Memory B cell (primary cell): ENCODE data around the gene COX6A1.

Experiments used
- ATAC-seq: fragments of 150-1000 bp; cut with Tn5 transposase; 2 replicates; pipeline ENCODE4 v1.10.0; 2021; ENCODE audit warnings: low read depth, mild to moderate bottlenecking, moderate library complexity
- DNase-seq, 2 donors: peaks; one replicate each; pipeline ENCODE4 v3.0.0; 2022; ENCODE audit warnings: low spot score in 2 of 2
- H3K27ac Mint-ChIP-seq: one replicate; pipeline ENCODE4 v1.8.0; 2022; ENCODE audit warnings: mild to moderate bottlenecking, moderate library complexity, mixed read lengths
- H3K27me3 Mint-ChIP-seq: one replicate; pipeline ENCODE4 v1.8.0; 2022; ENCODE audit warnings: mixed read lengths
- H3K36me3 Mint-ChIP-seq: one replicate; pipeline ENCODE4 v1.8.0; 2022; ENCODE audit warnings: mild to moderate bottlenecking, mixed read lengths
- H3K4me1 Mint-ChIP-seq: one replicate; pipeline ENCODE4 v1.8.0; 2022; ENCODE audit warnings: mixed read lengths
- H3K4me3 Mint-ChIP-seq: one replicate; pipeline ENCODE4 v1.8.0; 2022; ENCODE audit warnings: mild to moderate bottlenecking, moderate library complexity, mixed read lengths
- H3K9me3 Mint-ChIP-seq: one replicate; pipeline ENCODE4 v1.8.0; 2022; ENCODE audit warnings: mixed read lengths

COX6A1 gene

DNA sequence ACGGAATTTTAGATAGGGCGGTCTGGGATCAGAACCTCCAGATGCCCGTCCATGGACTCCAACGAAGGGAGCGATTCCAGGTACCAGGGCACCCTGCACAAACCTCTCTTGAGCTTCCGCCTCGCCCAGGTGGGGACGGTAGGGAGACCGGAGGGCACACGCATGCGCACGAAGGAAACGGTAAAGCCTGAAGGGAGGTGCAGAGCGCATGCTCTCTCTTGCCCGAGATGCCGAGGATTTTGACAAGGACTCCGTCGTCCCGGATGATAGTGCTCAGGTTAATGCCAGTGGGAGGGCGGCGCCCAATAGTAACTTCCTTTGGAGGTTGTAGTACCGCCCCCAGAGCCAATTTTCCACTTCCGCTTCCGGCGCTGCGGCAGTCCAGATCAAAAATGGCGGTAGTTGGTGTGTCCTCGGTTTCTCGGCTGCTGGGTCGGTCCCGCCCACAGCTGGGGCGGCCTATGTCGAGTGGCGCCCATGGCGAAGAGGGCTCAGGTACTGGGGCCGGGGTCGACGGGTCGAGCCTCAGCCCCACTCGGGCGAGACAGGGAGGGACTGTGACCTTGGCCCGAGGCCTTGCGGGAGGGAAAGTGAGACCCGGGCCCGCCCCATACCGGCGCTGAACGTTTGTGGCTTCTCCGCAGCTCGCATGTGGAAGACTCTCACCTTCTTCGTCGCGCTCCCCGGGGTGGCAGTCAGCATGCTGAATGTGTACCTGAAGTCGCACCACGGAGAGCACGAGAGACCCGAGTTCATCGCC, at the start of gene COX6A1:
Gene COX6A1, plus strand, starts transcription at position 379 of the 760 bp plus-strand sequence. Its CDS starts 14 bp downstream, at position 393.
- Mint-ChIP-seq H3K27ac (peak within 1 kb of the TSS; percentile 91), H3K4me1 (peaks cover 13% of the 10 kb centered on the region), H3K36me3 (peaks cover 6% of the 10 kb centered on the region), H3K9me3 (no peaks in the 10 kb centered on the region), H3K4me3 (peak within 1 kb of the TSS; percentile 98), H3K27me3 (peaks cover under 1% of the 10 kb centered on the region)
- ATAC-seq, result peak; percentile 90
- peak; percentile 80 to 91 for DNase-seq

- H3K27me3 Mint-ChIP-seq, result peaks cover 23% of the 10 kb centered on the region
Observed at GRCh38 chr12:120388691-120389481, 49.0 kb upstream of the COX6A1 start.

GRCh38 chr12:120390540-120391120, 47.3 kb upstream of the COX6A1 start:
- Mint-ChIP-seq H3K9me3 (peaks cover 9% of the 10 kb centered on the region), H3K36me3 (peaks cover 7% of the 10 kb centered on the region), H3K27ac (no peak overlapping the region), H3K4me3 (no peak overlapping the region), H3K4me1 (peaks cover 2% of the 10 kb centered on the region), H3K27me3 (peaks cover 28% of the 10 kb centered on the region)
- no peak for DNase-seq
- ATAC-seq, result no peak

More at GRCh38 chr12:120388691-120389481, 49.0 kb upstream of the COX6A1 start:
- H3K4me1 Mint-ChIP-seq, result no peaks in the 10 kb centered on the region
- DNase-seq (no peak), ATAC-seq (no peak)
- no peak overlapping the region for H3K27ac Mint-ChIP-seq
- no peak overlapping the region for H3K4me3 Mint-ChIP-seq
- peaks cover 7% of the 10 kb centered on the region for H3K36me3 Mint-ChIP-seq
- H3K9me3 Mint-ChIP-seq, result peaks cover 9% of the 10 kb centered on the region

GRCh38 chr12:120394483-120395367, 43.2 kb upstream of the COX6A1 start:
- Mint-ChIP-seq H3K4me3 (no peak overlapping the region), H3K27me3 (peaks cover 27% of the 10 kb centered on the region)

GRCh38 chr12:120397824-120398540, 39.9 kb upstream of the COX6A1 start:
- H3K27ac Mint-ChIP-seq, result no peak overlapping the region
- no peak overlapping the region for H3K4me3 Mint-ChIP-seq

More at GRCh38 chr12:120394483-120395367, 43.2 kb upstream of the COX6A1 start:
- peaks cover 2% of the 10 kb centered on the region for H3K4me1 Mint-ChIP-seq
- H3K27ac Mint-ChIP-seq, result no peak overlapping the region
- no peak for ATAC-seq
- H3K9me3 Mint-ChIP-seq, result peaks cover 6% of the 10 kb centered on the region
- H3K36me3 Mint-ChIP-seq, result peaks cover 3% of the 10 kb centered on the region
- DNase-seq, result no peak

DNA sequence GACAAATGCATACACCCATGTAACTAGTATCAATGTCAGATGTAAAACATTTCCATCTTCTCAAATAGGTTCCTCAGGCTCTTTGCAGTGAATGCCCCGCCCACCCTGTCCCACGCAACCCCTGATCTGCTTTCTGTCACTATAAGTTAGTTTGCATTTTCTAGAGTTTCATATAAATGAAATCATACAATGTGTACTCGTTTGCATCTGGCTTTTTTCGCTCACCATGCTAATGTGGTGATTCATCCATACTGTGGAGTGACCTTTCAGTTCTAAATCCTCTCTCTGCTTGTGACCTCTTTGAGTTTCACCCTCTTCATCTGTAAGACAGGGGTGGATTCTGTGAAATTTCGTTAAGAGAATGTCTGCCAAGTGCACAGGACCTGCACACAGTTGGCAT, 38.4 kb upstream of the COX6A1 start:
- Mint-ChIP-seq H3K9me3 (no peaks in the 10 kb centered on the region), H3K4me3 (no peak overlapping the region), H3K36me3 (no peaks in the 10 kb centered on the region), H3K27me3 (peaks cover 31% of the 10 kb centered on the region), H3K4me1 (peaks cover 2% of the 10 kb centered on the region), H3K27ac (no peak overlapping the region)
- DNase-seq, result no peak
- no peak for ATAC-seq

More at GRCh38 chr12:120397824-120398540, 39.9 kb upstream of the COX6A1 start:
- Mint-ChIP-seq H3K9me3 (no peaks in the 10 kb centered on the region), H3K36me3 (no peaks in the 10 kb centered on the region), H3K4me1 (peaks cover 2% of the 10 kb centered on the region), H3K27me3 (peaks cover 31% of the 10 kb centered on the region)
- ATAC-seq, result no peak
- no peak for DNase-seq

GRCh38 chr12:120402217-120402616, 35.7 kb upstream of the COX6A1 start:
- peaks cover 18% of the 10 kb centered on the region for H3K27me3 Mint-ChIP-seq
- no peak for DNase-seq
- ATAC-seq, result no peak

DNA sequence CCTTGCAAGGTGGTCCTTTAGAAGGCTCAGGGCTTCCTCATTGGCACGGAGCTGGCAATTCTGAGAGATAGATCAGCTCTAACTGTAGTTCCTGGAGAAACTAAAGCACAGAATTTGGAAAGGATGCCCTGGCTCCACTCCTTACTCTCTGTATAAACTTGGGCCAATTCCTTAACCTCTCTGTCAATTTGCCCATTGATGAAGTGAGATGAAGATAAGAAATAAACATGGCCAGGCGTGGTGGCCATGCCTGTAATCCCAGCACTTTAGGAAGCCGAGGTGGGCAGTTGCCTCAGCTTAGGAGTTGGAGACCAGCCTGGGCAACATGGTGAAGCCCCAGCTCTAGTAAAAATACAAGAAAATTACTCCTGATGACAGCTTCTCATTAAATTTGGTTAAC, 34.0 kb upstream of the COX6A1 start:
- no peak overlapping the region for H3K27ac Mint-ChIP-seq
- H3K9me3 Mint-ChIP-seq, result no peaks in the 10 kb centered on the region
- no peaks in the 10 kb centered on the region for H3K36me3 Mint-ChIP-seq
- DNase-seq (no peak), ATAC-seq (no peak)
- H3K4me3 Mint-ChIP-seq, result no peak overlapping the region
- H3K27me3 Mint-ChIP-seq, result peaks cover 14% of the 10 kb centered on the region
- no peaks in the 10 kb centered on the region for H3K4me1 Mint-ChIP-seq

More at GRCh38 chr12:120402217-120402616, 35.7 kb upstream of the COX6A1 start:
- H3K27ac Mint-ChIP-seq, result no peak overlapping the region
- H3K9me3 Mint-ChIP-seq, result no peaks in the 10 kb centered on the region
- no peak overlapping the region for H3K4me3 Mint-ChIP-seq
- no peaks in the 10 kb centered on the region for H3K36me3 Mint-ChIP-seq
- H3K4me1 Mint-ChIP-seq, result no peaks in the 10 kb centered on the region

DNA sequence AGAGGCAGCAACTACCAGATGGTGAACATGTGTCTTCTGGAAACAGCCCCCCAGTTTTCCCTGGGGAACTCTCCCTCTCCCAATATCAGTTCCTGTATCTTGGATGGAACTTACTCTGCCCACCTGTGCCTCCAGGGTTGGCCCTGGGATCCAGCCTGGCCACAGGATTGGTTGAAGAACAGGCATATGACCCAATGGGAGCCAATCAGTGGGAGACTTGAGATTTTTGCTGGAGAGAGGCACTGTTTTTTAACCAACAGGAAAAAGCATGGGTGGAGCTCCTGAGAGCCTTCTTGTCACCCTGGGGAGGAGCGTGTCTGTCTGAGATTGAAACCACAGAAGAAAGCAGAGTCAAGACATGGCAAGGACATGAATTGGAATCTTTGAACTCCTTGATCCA, 33.6 kb upstream of the COX6A1 start:
- Mint-ChIP-seq H3K4me1 (no peaks in the 10 kb centered on the region), H3K4me3 (no peak overlapping the region), H3K27me3 (peaks cover 14% of the 10 kb centered on the region), H3K9me3 (no peaks in the 10 kb centered on the region), H3K36me3 (no peaks in the 10 kb centered on the region), H3K27ac (no peak overlapping the region)
- DNase-seq (no peak), ATAC-seq (no peak)

GRCh38 chr12:120406069-120406468, 31.8 kb upstream of the COX6A1 start:
- peaks cover 8% of the 10 kb centered on the region for H3K27me3 Mint-ChIP-seq
- no peak overlapping the region for H3K27ac Mint-ChIP-seq
- no peaks in the 10 kb centered on the region for H3K9me3 Mint-ChIP-seq
- H3K4me1 Mint-ChIP-seq, result no peaks in the 10 kb centered on the region
- H3K4me3 Mint-ChIP-seq, result no peak overlapping the region
- no peaks in the 10 kb centered on the region for H3K36me3 Mint-ChIP-seq
- DNase-seq (no peak), ATAC-seq (no peak)

DNA sequence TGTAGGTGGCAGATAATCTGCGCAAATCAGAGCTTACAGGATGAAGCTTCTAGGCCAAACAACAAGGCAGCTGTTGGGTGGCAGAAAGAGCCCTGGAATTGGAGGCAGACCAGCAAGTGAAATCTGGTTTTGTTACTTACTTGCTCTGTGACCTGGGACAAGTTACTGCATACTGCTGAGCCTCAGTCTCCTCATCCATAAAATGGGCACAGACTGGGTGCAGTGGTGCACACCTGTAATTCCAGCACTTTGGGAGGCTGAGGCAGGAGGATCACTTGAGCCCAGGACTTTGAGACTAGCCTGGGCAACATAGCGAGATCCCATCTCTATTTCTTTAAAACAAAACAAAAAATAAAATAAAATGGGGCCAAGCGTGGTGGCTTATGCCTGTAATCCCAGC, 31.4 kb upstream of the COX6A1 start:
- no peak for DNase-seq
- Mint-ChIP-seq H3K4me3 (no peak overlapping the region), H3K36me3 (no peaks in the 10 kb centered on the region), H3K27me3 (peaks cover 8% of the 10 kb centered on the region), H3K27ac (no peak overlapping the region), H3K4me1 (no peaks in the 10 kb centered on the region), H3K9me3 (no peaks in the 10 kb centered on the region)
- no peak for ATAC-seq

DNA sequence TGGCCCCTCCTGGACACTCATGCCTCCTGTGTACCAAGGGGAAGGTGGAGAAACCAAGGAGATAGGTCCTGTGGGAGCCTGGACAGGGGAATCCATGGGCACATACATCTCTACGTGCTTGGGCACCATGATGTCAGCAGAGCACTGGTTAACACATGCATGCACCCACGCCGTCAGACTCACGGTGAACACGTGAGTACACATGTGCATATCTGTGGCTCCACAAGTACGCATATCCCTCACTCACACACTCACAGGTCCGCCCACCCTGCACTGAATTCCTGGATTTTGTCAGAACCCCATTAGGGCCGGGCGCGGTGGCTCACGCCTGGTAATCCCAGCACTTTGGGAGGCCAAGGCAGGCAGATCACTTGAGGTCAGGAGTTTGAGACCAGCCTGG, 29.1 kb upstream of the COX6A1 start:
- no peak overlapping the region for H3K4me3 Mint-ChIP-seq
- peaks cover 7% of the 10 kb centered on the region for H3K27me3 Mint-ChIP-seq
- ATAC-seq (no peak), DNase-seq (no peak)
- no peak overlapping the region for H3K27ac Mint-ChIP-seq
- H3K36me3 Mint-ChIP-seq, result peaks cover 1% of the 10 kb centered on the region
- no peaks in the 10 kb centered on the region for H3K9me3 Mint-ChIP-seq
- H3K4me1 Mint-ChIP-seq, result no peaks in the 10 kb centered on the region

GRCh38 chr12:120412421-120412820, 25.5 kb upstream of the COX6A1 start:
- DNase-seq (no peak), ATAC-seq (peak; percentile 39)
- Mint-ChIP-seq H3K9me3 (no peaks in the 10 kb centered on the region), H3K36me3 (peaks cover 1% of the 10 kb centered on the region), H3K4me3 (no peak overlapping the region), H3K27ac (no peak overlapping the region), H3K4me1 (no peaks in the 10 kb centered on the region), H3K27me3 (peaks cover 15% of the 10 kb centered on the region)
